ENCODE measurements around the gene MYO7A.

Gene MYO7A

GRCh38 chr11:77147668-77148321 is 19.7 kb downstream of the MYO7A start:
- peak; percentile 37 for DNase-seq

- no peak for DNase-seq
Measured at GRCh38 chr11:77148963-77149715, 21.1 kb downstream of the MYO7A start.

- DNase-seq = no peak
Measured at GRCh38 chr11:77149716-77150392, 21.8 kb downstream of the MYO7A start.

GRCh38 chr11:77150836-77151235 is 22.8 kb downstream of the MYO7A start:
- no peak for DNase-seq

- DNase-seq = peak; percentile 39
Measured at GRCh38 chr11:77151804-77152509, 23.9 kb downstream of the MYO7A start.

- DNase-seq = no peak
Measured at GRCh38 chr11:77152846-77153245, 24.8 kb downstream of the MYO7A start.

GRCh38 chr11:77153276-77154185 is 25.5 kb downstream of the MYO7A start:
- no peak for DNase-seq

- no peak for DNase-seq
Measured at GRCh38 chr11:77154381-77155081, 26.5 kb downstream of the MYO7A start.

GRCh38 chr11:77155082-77155475 is 27.0 kb downstream of the MYO7A start:
- DNase-seq = no peak

- DNase-seq = no peak
Measured at GRCh38 chr11:77155556-77156130, 27.6 kb downstream of the MYO7A start.

- no peak for DNase-seq
Measured at GRCh38 chr11:77156396-77157195, 28.6 kb downstream of the MYO7A start.

- DNase-seq = no peak
Measured at GRCh38 chr11:77158041-77158695, 30.1 kb downstream of the MYO7A start.

- DNase-seq = no peak
Measured at GRCh38 chr11:77159219-77159936, 31.3 kb downstream of the MYO7A start.

- no peak for DNase-seq
Measured at GRCh38 chr11:77159937-77160495, 32.0 kb downstream of the MYO7A start.

- no peak for DNase-seq
Measured at GRCh38 chr11:77163271-77163670, 35.2 kb downstream of the MYO7A start.

- no peak for DNase-seq
Measured at GRCh38 chr11:77165066-77165465, 37.0 kb downstream of the MYO7A start.

GRCh38 chr11:77166021-77166420 is 38.0 kb downstream of the MYO7A start:
- DNase-seq = no peak

GRCh38 chr11:77167111-77167626 is 39.1 kb downstream of the MYO7A start:
- no peak for DNase-seq
